ENCODE results near the gene CYSLTR2.

DNA sequence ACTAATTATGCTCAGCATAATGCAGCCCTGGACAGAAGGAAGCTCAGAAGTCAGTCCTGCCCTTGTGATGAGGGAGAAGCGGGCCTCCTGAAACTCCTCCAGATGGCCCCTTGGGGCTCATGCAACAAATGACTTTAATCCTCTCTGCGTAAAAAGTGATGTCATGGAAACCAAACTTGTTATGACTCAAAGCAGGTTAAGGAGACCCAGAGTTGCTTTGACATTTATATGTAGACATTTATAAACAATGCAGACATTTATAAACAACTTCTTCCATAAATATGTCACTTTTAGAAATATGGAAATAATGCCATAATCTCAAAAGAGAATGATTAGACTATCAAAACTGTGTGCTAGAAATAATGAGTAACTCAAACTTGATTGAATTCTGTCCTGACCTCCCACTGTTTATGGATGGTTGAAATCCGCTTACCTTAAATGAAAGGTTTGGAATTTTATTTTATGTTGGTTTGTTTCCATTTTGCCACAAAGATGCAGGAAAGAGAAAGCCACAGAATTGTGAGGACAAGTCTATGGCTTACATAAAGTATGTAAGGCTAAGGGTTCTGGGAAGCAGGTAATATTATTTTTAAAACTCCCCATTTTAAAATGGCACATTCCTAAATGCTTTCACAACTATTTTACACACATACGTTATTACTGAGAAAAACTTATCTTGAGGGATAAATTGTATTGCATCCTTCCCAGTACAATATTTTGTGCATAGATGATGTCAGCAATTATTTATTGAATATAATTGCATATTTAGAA, 73.7 kb downstream of the CYSLTR2 start:
- TF ChIP-seq SUZ12 (IDR thresholded peaks at IDR 0.05; ENCODE audit: extremely low read depth, insufficient read depth, insufficient read length) (no peak), YY1 (IDR thresholded peaks at IDR 0.05; ENCODE audit: insufficient read depth, insufficient read length) (no peak), ZNF274 (IDR thresholded peaks at IDR 0.05; ENCODE audit: low read depth, low read length) (no peak)

Data from NT2/D1 (cell line).